ENCODE measurements around the gene P2RY2. TPM values are rescaled to one million over a fixed set of nuclear protein-coding genes. Genes with fewer than 3 reads are reported as not detected.

Gene P2RY2
- total and polyA plus RNA-seq, 10 of the 15 experiments (the other 5 are each of a cell fraction or from before 2014, with no cell fraction given) = 0.03 to 0.23 (median 0.17) TPM; not detected in 7

DNA sequence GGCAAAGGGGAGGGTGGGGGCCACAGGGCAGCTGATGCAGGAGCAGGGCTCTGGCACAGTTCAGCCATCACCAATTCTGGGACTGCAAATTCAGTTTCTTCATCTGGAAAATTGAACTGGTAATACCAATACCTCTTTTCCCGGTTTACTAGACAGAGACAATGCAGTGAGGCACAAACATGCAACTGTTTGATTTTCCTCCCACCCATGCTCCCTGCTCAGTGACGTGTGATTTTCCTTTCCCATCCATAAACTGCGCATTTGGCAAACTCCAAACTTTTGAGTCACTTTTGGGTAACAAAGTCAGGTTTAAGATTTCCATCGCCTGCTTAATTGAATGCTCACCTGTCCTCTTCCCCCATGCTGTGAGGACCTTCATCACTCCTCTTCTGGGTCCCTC, 23.2 kb downstream of the P2RY2 start:
- H3K9ac ChIP-seq (ENCODE audit: control insufficient read depth, insufficient read depth, low read length) = no peak overlapping the region
- ChIA-PET POLR2A (no interaction called here), RAD21 (ENCODE audit: unreplicated experiment) (interaction anchor here (1.4 to 9.3 kb wide), 4 partner anchors 48 to 94 kb away, joined by 4 to 115 read pairs (median 8); no protein-coding TSS in a partner anchor), CTCF (interaction anchor here (0.9 to 8.3 kb wide), 4 partner anchors 54 to 317 kb away, joined by 3 to 96 read pairs (median 31); no protein-coding TSS in a partner anchor), SMC1A (ENCODE audit: uncharacterized antibody, unreplicated experiment) (interaction anchor here (1.3 to 11.9 kb wide), 2 partner anchors 54 to 424 kb away, joined by 3 to 188 read pairs; no protein-coding TSS in a partner anchor)
- 36% methylated on average over 4 of the region's 4 CpGs for WGBS (ENCODE audit: insufficient coverage, insufficient replicate concordance, low lambda C conversion rate, missing lambda C conversion rate)
- no peak overlapping the region for H3K4me2 ChIP-seq (ENCODE audit: control insufficient read depth, insufficient read depth)
- no peak overlapping the region for H2AFZ ChIP-seq (ENCODE audit: control insufficient read depth, low read depth, low read length)
- no peaks in the 10 kb centered on the region for H3K36me3 ChIP-seq (ENCODE audit: control insufficient read depth in 2 of 2, insufficient read depth in 2 of 2, low read length in 1 of 2)
- H4K20me1 ChIP-seq (ENCODE audit: control insufficient read depth, insufficient read depth) = no peaks in the 10 kb centered on the region
- DNase-seq (ENCODE audit: low read depth, low spot score) = no peak
- intact Hi-C loops (cut with micrococcal nuclease; ENCODE audit: unreplicated experiment) = no loop called here
- BruUV-seq (replicated peaks) = no TSS peak
- H3K9me3 ChIP-seq (replicated peaks; ENCODE audit: control insufficient read depth, insufficient read depth, low read length) = no peaks in the 10 kb centered on the region
- no peaks in the 10 kb centered on the region for H3K27me3 ChIP-seq (replicated peaks in 1 of 2; ENCODE audit: control insufficient read depth in 2 of 2, insufficient read depth in 2 of 2, low read length in 1 of 2)
- peaks cover 18% of the 10 kb centered on the region for H3K4me1 ChIP-seq (ENCODE audit: control insufficient read depth, insufficient read depth, low read length)
- TF ChIP-seq, protein P1, sequence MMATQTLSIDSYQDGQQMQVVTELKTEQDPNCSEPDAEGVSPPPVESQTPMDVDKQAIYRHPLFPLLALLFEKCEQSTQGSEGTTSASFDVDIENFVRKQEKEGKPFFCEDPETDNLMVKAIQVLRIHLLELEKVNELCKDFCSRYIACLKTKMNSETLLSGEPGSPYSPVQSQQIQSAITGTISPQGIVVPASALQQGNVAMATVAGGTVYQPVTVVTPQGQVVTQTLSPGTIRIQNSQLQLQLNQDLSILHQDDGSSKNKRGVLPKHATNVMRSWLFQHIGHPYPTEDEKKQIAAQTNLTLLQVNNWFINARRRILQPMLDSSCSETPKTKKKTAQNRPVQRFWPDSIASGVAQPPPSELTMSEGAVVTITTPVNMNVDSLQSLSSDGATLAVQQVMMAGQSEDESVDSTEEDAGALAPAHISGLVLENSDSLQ (IDR thresholded peaks at IDR 0.05) = no peak
- TF ChIP-seq, protein P2, sequence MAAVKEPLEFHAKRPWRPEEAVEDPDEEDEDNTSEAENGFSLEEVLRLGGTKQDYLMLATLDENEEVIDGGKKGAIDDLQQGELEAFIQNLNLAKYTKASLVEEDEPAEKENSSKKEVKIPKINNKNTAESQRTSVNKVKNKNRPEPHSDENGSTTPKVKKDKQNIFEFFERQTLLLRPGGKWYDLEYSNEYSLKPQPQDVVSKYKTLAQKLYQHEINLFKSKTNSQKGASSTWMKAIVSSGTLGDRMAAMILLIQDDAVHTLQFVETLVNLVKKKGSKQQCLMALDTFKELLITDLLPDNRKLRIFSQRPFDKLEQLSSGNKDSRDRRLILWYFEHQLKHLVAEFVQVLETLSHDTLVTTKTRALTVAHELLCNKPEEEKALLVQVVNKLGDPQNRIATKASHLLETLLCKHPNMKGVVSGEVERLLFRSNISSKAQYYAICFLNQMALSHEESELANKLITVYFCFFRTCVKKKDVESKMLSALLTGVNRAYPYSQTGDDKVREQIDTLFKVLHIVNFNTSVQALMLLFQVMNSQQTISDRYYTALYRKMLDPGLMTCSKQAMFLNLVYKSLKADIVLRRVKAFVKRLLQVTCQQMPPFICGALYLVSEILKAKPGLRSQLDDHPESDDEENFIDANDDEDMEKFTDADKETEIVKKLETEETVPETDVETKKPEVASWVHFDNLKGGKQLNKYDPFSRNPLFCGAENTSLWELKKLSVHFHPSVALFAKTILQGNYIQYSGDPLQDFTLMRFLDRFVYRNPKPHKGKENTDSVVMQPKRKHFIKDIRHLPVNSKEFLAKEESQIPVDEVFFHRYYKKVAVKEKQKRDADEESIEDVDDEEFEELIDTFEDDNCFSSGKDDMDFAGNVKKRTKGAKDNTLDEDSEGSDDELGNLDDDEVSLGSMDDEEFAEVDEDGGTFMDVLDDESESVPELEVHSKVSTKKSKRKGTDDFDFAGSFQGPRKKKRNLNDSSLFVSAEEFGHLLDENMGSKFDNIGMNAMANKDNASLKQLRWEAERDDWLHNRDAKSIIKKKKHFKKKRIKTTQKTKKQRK (IDR thresholded peaks at IDR 0.05; ENCODE audit: low read depth, low read length) = no peak
- TF ChIP-seq TARDBP (IDR thresholded peaks at IDR 0.05; ENCODE audit: borderline replicate concordance) (no peak), NFXL1 (IDR thresholded peaks at IDR 0.05; ENCODE audit: borderline replicate concordance) (no peak), CBX5 (IDR thresholded peaks at IDR 0.05; ENCODE audit: low read depth) (no peak)
- TF ChIP-seq, protein P3, sequence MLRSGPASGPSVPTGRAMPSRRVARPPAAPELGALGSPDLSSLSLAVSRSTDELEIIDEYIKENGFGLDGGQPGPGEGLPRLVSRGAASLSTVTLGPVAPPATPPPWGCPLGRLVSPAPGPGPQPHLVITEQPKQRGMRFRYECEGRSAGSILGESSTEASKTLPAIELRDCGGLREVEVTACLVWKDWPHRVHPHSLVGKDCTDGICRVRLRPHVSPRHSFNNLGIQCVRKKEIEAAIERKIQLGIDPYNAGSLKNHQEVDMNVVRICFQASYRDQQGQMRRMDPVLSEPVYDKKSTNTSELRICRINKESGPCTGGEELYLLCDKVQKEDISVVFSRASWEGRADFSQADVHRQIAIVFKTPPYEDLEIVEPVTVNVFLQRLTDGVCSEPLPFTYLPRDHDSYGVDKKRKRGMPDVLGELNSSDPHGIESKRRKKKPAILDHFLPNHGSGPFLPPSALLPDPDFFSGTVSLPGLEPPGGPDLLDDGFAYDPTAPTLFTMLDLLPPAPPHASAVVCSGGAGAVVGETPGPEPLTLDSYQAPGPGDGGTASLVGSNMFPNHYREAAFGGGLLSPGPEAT (IDR thresholded peaks at IDR 0.05; ENCODE audit: low read depth) = no peak
- in situ Hi-C loops (cut with MboI) = loop anchor here (5.0 kb wide), 1 partner anchor 414 kb away; no protein-coding TSS in a partner anchor
- no peak overlapping the region for H3K4me3 ChIP-seq
- no peak overlapping the region for H3K27ac ChIP-seq (ENCODE audit: control insufficient read depth, insufficient read depth)
- H3K79me2 ChIP-seq (ENCODE audit: control insufficient read depth, insufficient read depth, low read length) = no peaks in the 10 kb centered on the region
- no peak for FAIRE-seq
- no peak for ATAC-seq

Data from GM12878 (cell line).